ENCODE data around the gene TMUB2. TPM values are rescaled to one million over a fixed set of nuclear protein-coding genes. Genes with fewer than 3 reads are reported as not detected.

TMUB2 gene
- polyA plus RNA-seq, 1 donor, result 46.8 TPM

- no peak for DNase-seq
Measured at GRCh38 chr17:44176257-44176656, 10.5 kb upstream of the TMUB2 start.

GRCh38 chr17:44176671-44177501 lies 9.9 kb upstream of the TMUB2 start:
- DNase-seq, result no peak

GRCh38 chr17:44177640-44178039 lies 9.1 kb upstream of the TMUB2 start:
- DNase-seq, result no peak

GRCh38 chr17:44178133-44178532 lies 8.6 kb upstream of the TMUB2 start:
- DNase-seq, result no peak

GRCh38 chr17:44183024-44183423 lies 3.7 kb upstream of the TMUB2 start:
- no peak for DNase-seq

- no peak for DNase-seq
Measured at GRCh38 chr17:44184212-44184810, 2.5 kb upstream of the TMUB2 start.

- no peak for DNase-seq
Measured at GRCh38 chr17:44187131-44187899, 543 bp downstream of the TMUB2 start.

GRCh38 chr17:44188576-44189403 lies 2.0 kb downstream of the TMUB2 start:
- DNase-seq, result no peak

- no peak for DNase-seq
Measured at GRCh38 chr17:44190481-44190880, 3.7 kb downstream of the TMUB2 start.

- DNase-seq, result no peak
Measured at GRCh38 chr17:44191369-44191768, 4.6 kb downstream of the TMUB2 start.

- DNase-seq, result no peak
Measured at GRCh38 chr17:44191941-44192496, 5.2 kb downstream of the TMUB2 start.

- no peak for DNase-seq
Measured at GRCh38 chr17:44192750-44193149, 6.0 kb downstream of the TMUB2 start.

- DNase-seq, result no peak
Measured at GRCh38 chr17:44193326-44194084, 6.7 kb downstream of the TMUB2 start.

- DNase-seq, result no peak
Measured at GRCh38 chr17:44197107-44197506, 10.3 kb downstream of the TMUB2 start.

GRCh38 chr17:44197980-44198720 lies 11.4 kb downstream of the TMUB2 start:
- peak; percentile 30 for DNase-seq

- DNase-seq, result peak; percentile 45
Measured at GRCh38 chr17:44198721-44199552, 12.2 kb downstream of the TMUB2 start.

- DNase-seq, result peak; percentile 96
Measured at GRCh38 chr17:44199553-44200477, 13.0 kb downstream of the TMUB2 start, which contains the start of gene ATXN7L3. Gene ATXN7L3, minus strand, starts transcription at chr17:44199884. Its CDS starts 1,814 bp downstream, at chr17:44198070.
